NT2/D1 (cell line): Measurements from ENCODE around the gene SMIM24.

ENCODE experiments used
- SUZ12 ChIP-seq: IDR thresholded peaks from 2 replicates; pipeline ENCODE4 v1.6.1; 2011; ENCODE audit not compliant: insufficient read length, insufficient read depth; ENCODE audit errors: extremely low read depth
- YY1 ChIP-seq: IDR thresholded peaks from 2 replicates; pipeline ENCODE4 v1.6.1; 2011; ENCODE audit not compliant: insufficient read length, insufficient read depth
- ZNF274 ChIP-seq: IDR thresholded peaks from 2 replicates; pipeline ENCODE4 v1.6.1; 2011; ENCODE audit warnings: mild to moderate bottlenecking, low read depth, low read length

- TF ChIP-seq ZNF274 = no peak
- no peak for TF ChIP-seq YY1
- no peak for TF ChIP-seq SUZ12
These were observed 32.4 kb upstream of the SMIM24 start for GRCh38 chr19:3512562-3513228.
